HFF-Myc (cell line): ENCODE data around the gene GPC5.

ENCODE experiments used
- DNase-seq: peaks from one replicate; pipeline ENCODE4 v3.0.0-alpha.2; 2011; ENCODE audit warnings: low read depth; ENCODE audit errors: extremely low read depth
- H3K4me3 ChIP-seq: replicated peaks from 2 replicates; pipeline ENCODE4 v1.5.1; 2011; ENCODE audit warnings: low read depth, mild to moderate bottlenecking, control low read depth, low read length
- TF ChIP-seq, protein P1 (sequence below): IDR thresholded peaks from 2 replicates; pipeline ENCODE4 v1.5.1; 2012; ENCODE audit warnings: mild to moderate bottlenecking, low read depth, low read length, control low read depth; ENCODE audit errors: missing control alignments

GPC5 gene

DNA sequence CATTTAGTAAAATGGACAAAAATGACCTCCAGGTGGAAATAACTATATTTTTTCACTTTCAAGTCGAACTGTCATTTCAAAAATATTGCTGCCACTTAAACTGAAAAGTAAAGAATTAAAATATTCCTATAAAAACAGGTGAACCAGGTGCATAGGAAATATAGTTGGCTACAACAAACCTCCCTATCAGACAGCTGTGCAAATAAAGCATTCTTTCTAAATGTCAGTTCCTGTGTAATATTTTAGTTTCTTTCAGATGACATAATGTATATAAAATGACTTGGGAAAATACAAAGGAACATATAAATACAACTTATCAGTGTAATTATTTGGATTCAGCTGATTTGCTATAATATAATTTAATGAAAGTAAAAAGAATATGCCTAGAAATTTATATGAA is 1424.6 kb downstream of the GPC5 start:
- TF ChIP-seq, protein P1, sequence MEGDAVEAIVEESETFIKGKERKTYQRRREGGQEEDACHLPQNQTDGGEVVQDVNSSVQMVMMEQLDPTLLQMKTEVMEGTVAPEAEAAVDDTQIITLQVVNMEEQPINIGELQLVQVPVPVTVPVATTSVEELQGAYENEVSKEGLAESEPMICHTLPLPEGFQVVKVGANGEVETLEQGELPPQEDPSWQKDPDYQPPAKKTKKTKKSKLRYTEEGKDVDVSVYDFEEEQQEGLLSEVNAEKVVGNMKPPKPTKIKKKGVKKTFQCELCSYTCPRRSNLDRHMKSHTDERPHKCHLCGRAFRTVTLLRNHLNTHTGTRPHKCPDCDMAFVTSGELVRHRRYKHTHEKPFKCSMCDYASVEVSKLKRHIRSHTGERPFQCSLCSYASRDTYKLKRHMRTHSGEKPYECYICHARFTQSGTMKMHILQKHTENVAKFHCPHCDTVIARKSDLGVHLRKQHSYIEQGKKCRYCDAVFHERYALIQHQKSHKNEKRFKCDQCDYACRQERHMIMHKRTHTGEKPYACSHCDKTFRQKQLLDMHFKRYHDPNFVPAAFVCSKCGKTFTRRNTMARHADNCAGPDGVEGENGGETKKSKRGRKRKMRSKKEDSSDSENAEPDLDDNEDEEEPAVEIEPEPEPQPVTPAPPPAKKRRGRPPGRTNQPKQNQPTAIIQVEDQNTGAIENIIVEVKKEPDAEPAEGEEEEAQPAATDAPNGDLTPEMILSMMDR = no peak
- DNase-seq = no peak
- H3K4me3 ChIP-seq = no peak overlapping the region

DNA sequence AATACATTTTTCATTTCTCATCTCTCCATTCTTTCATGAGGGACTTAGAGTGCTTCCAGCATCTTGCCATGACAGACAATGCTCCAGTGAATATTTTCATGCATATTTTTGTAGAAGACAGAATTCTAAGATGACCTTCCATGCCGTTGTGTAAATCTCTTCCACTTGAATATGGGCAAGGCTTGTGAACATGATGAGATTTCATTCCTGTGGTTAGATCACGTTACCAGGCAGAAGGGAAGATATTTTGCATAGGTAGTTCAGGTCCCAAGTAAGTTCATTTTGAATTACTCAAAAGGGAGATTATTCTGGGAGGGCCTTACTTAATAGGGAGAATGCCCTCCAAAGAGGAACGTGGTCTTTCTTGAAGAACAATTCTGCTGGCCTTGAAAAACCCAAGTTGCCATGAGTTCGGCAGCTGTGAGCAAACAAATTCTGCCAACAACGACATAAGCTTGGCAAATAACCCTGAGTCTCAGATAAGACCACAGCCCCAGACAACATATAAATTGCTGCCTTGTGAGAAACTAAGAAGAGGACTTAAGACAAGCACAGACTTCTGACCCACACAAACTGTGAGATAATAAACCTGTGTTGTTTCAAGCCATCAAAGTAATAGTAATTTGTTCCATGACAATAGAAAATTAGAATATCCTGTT is 1427.6 kb downstream of the GPC5 start:
- TF ChIP-seq, protein P1 = no peak
- H3K4me3 ChIP-seq = no peak overlapping the region
- no peak for DNase-seq

GRCh38 chr13:92827503-92827902 is 1429.1 kb downstream of the GPC5 start:
- H3K4me3 ChIP-seq = no peak overlapping the region
- DNase-seq = no peak
- TF ChIP-seq, protein P1 = no peak

DNA sequence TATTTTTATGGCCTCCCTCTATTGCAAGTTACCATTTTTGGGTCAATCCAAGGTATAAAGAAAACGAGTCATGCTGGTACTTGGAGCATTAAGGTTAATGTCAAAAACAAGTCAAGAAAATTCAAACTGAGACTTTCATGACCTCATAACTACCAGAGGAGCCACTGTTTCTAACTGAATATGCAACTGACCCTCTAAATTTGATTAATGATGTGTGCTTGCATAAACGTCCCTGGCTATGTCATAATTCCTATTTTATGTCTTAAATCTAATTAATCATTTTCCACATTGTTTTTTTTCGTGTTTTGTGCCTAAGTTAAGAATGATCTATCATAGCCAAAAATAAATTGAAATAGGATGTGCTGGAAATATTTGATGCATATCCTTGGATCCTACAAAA is 1431.5 kb downstream of the GPC5 start:
- TF ChIP-seq, protein P1 = no peak
- H3K4me3 ChIP-seq = no peak overlapping the region
- DNase-seq = no peak

DNA sequence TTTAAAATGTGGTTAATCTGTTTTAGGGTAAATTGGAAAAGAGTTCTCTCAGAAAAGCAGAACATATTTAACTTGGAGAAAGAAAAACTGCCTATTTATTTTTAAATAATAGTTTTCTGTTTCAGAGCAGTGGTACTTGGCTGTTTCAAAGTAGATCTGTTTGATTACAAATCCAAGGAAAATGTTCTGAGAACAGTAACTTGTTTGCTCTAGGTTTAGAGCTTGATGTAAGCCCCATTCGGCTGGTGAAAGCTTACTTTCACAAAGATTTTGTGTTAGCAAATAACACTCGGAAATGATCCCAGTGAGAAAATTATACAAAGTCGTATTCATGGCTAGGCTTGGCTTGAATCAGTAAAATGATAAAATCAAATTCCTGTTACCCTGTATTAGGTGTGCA is 1432.4 kb downstream of the GPC5 start:
- H3K4me3 ChIP-seq = no peak overlapping the region
- TF ChIP-seq, protein P1 = no peak
- no peak for DNase-seq

DNA sequence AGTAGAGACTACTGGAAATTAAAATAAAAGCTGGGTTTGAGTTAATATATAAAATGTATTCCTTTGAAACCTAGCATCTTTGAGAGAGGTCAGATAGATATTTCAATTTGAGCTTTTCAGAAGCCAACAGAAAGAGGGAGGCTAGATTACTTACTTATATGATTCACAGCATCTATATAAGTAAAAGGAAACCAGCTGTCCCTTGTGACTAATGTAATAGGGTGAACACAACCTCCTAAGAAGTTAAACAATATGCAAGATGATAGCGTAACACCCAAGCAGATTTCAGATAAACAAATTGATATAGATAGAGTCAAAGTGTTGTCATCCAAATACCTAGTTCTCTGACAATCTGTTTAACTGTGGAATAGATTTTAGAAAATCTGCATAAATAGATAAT is 1434.7 kb downstream of the GPC5 start:
- no peak for DNase-seq
- TF ChIP-seq, protein P1 = no peak
- H3K4me3 ChIP-seq = no peak overlapping the region

GRCh38 chr13:92836171-92836570 is 1437.8 kb downstream of the GPC5 start:
- H3K4me3 ChIP-seq = no peak overlapping the region
- no peak for DNase-seq
- TF ChIP-seq, protein P1 = no peak
